Mesendoderm (in vitro differentiated cells): ENCODE data around the gene AHI1. TPM values are rescaled to one million over a fixed set of nuclear protein-coding genes. Genes with fewer than 3 reads are reported as not detected.

Experiments
- DNase-seq: peaks from one replicate; pipeline ENCODE4 v3.0.0; 2013
- H2AK5ac ChIP-seq: 2 replicates; pipeline ENCODE4 v1.6.1; 2013; ENCODE audit warnings: low read length, inconsistent platforms
- H2BK120ac ChIP-seq: 2 replicates; pipeline ENCODE4 v1.6.1; 2013; ENCODE audit warnings: low read depth, mild to moderate bottlenecking, low read length, moderate library complexity, mixed read lengths
- H2BK15ac ChIP-seq: replicated peaks from 2 replicates; pipeline ENCODE4 v1.6.1; 2013; ENCODE audit warnings: low read depth, mild to moderate bottlenecking, moderate library complexity
- H2BK5ac ChIP-seq: 2 replicates; pipeline ENCODE4 v1.6.1; 2013; ENCODE audit warnings: low read length, inconsistent platforms
- H3K18ac ChIP-seq: 2 replicates; pipeline ENCODE4 v1.6.1; 2013; ENCODE audit warnings: mild to moderate bottlenecking, low read length, mixed read lengths
- H3K23ac ChIP-seq: one replicate; pipeline ENCODE4 v1.6.1; 2013; ENCODE audit warnings: low read length
- H3K27ac ChIP-seq: 2 replicates; pipeline ENCODE4 v1.5.1; 2013; ENCODE audit warnings: low read depth, mild to moderate bottlenecking, inconsistent platforms, low read length, moderate library complexity
- H3K27me3 ChIP-seq: 2 replicates; pipeline ENCODE4 v1.6.1; 2013; ENCODE audit warnings: low read length, control low read depth, mild to moderate bottlenecking, inconsistent platforms; ENCODE audit not compliant: insufficient read depth, poor library complexity
- H3K36me3 ChIP-seq: 2 replicates; pipeline ENCODE4 v1.6.1; 2013; ENCODE audit warnings: low read length, inconsistent platforms; ENCODE audit not compliant: control insufficient read depth, insufficient read depth
- H3K4ac ChIP-seq: one replicate; pipeline ENCODE4 v1.6.1; 2013; ENCODE audit warnings: low read depth, mild to moderate bottlenecking, low read length, moderate library complexity
- H3K4me1 ChIP-seq: 2 replicates; pipeline ENCODE4 v1.6.1; 2013; ENCODE audit warnings: low read depth, low read length, inconsistent platforms; ENCODE audit not compliant: control insufficient read depth
- H3K4me2 ChIP-seq: 2 replicates; pipeline ENCODE4 v1.6.1; 2013; ENCODE audit warnings: low read length
- H3K4me3 ChIP-seq: 2 replicates; pipeline ENCODE4 v1.5.1; 2013; ENCODE audit warnings: mild to moderate bottlenecking, low read length
- H3K56ac ChIP-seq: one replicate; pipeline ENCODE4 v1.6.1; 2013; ENCODE audit warnings: low read length
- H3K79me1 ChIP-seq: 2 replicates; pipeline ENCODE4 v1.6.1; 2013; ENCODE audit warnings: low read length, inconsistent platforms
- H3K79me2 ChIP-seq: 2 replicates; pipeline ENCODE4 v1.6.1; 2013; ENCODE audit warnings: mild to moderate bottlenecking, low read length; ENCODE audit not compliant: control insufficient read depth, insufficient read depth
- H3K9ac ChIP-seq: 2 replicates; pipeline ENCODE4 v1.6.1; 2013; ENCODE audit warnings: low read length, inconsistent platforms
- H4K5ac ChIP-seq: one replicate; pipeline ENCODE4 v1.6.1; 2013; ENCODE audit warnings: low read length
- H4K8ac ChIP-seq: one replicate; pipeline ENCODE4 v1.6.1; 2013; ENCODE audit warnings: low read depth, mild to moderate bottlenecking, control low read depth, low read length, moderate library complexity
- WGBS: extraction: QIAGEN DNeasy Blood & Tissue Kit; methylation state at CpG from one replicate; pipeline ENCODE4 v1.1.7; 2013; ENCODE audit warnings: low lambda C conversion rate, missing lambda C conversion rate; ENCODE audit not compliant: insufficient coverage; ENCODE audit errors: extremely low coverage; 5-methylcytosine and 5-hydroxymethylcytosine counted together
- polyA plus RNA-seq, 2 experiments: library from polyadenylated mRNA; stranded (reverse); fragments of 200-250 nt; gene quantifications; one replicate each; pipeline ENCODE4 v1.2.3, GENCODE V29; 2013

Gene AHI1
- 14.9 TPM for polyA plus RNA-seq (2013, experiment 1 of 2)
- 13.0 TPM for polyA plus RNA-seq (2013, experiment 2 of 2)

GRCh38 chr6:135497412-135498184 lies at the start of gene AHI1:
TSS of gene AHI1 (minus strand) at chr6:135497740. CDS start at chr6:135492237, 5,503 bp downstream.
- Histone ChIP-seq H3K27me3 (no peaks in the 10 kb centered on the region), H2BK120ac (no peak within 1 kb of the TSS), H3K4me3 (peak within 1 kb of the TSS; percentile 80), H3K79me2 (peaks cover 1% of the 10 kb centered on the region), H3K56ac (peak within 1 kb of the TSS; percentile 96), H2BK5ac (no peak within 1 kb of the TSS), H3K18ac (peak within 1 kb of the TSS; percentile 46), H4K5ac (no peak within 1 kb of the TSS), H4K8ac (peak within 1 kb of the TSS; percentile 84), H3K4me2 (peak within 1 kb of the TSS; percentile 41), H3K9ac (peak within 1 kb of the TSS; percentile 80), H3K27ac (peak within 1 kb of the TSS; percentile 84), H3K79me1 (no peaks in the 10 kb centered on the region), H3K4ac (peak within 1 kb of the TSS; percentile 65), H3K4me1 (no peaks in the 10 kb centered on the region), H2BK15ac (peak within 1 kb of the TSS; percentile 100), H3K23ac (no peak within 1 kb of the TSS), H3K36me3 (no peaks in the 10 kb centered on the region), H2AK5ac (no peak within 1 kb of the TSS)
- no CpG with 5 or more reads among the region's 85 CpGs for WGBS
- peak; percentile 96 for DNase-seq

GRCh38 chr6:135546680-135547418 lies 49.3 kb upstream of the AHI1 start:
- Histone ChIP-seq H3K79me2 (no peaks in the 10 kb centered on the region), H2BK120ac (no peak overlapping the region), H3K4ac (no peak overlapping the region), H3K9ac (no peak overlapping the region), H2AK5ac (no peak overlapping the region), H3K56ac (no peak overlapping the region), H3K79me1 (no peaks in the 10 kb centered on the region), H3K4me1 (no peaks in the 10 kb centered on the region), H3K18ac (no peak overlapping the region), H4K5ac (no peak overlapping the region), H3K4me3 (no peak overlapping the region), H2BK5ac (no peak overlapping the region), H3K4me2 (no peak overlapping the region), H3K36me3 (no peaks in the 10 kb centered on the region), H3K27me3 (no peaks in the 10 kb centered on the region), H4K8ac (no peak overlapping the region), H2BK15ac (no peak overlapping the region), H3K27ac (no peak overlapping the region), H3K23ac (no peak overlapping the region)
- no CpG with 5 or more reads among the region's 9 CpGs for WGBS
- DNase-seq: no peak

- Histone ChIP-seq H3K79me1 (no peaks in the 10 kb centered on the region), H3K23ac (no peak overlapping the region), H3K36me3 (no peaks in the 10 kb centered on the region), H3K4me1 (no peaks in the 10 kb centered on the region), H3K79me2 (no peaks in the 10 kb centered on the region), H4K8ac (no peak overlapping the region), H3K9ac (no peak overlapping the region), H3K4ac (no peak overlapping the region), H2BK15ac (no peak overlapping the region), H4K5ac (no peak overlapping the region), H3K18ac (no peak overlapping the region), H3K4me3 (no peak overlapping the region), H3K4me2 (no peak overlapping the region), H2BK120ac (no peak overlapping the region), H3K27me3 (no peaks in the 10 kb centered on the region), H3K27ac (no peak overlapping the region), H2AK5ac (no peak overlapping the region), H2BK5ac (no peak overlapping the region), H3K56ac (no peak overlapping the region)
- no CpG with 5 or more reads among the region's 2 CpGs for WGBS
- DNase-seq: no peak
Measured at GRCh38 chr6:135546206-135546605, 48.7 kb upstream of the AHI1 start.

GRCh38 chr6:135540207-135540840 lies 42.8 kb upstream of the AHI1 start:
- H3K79me1 ChIP-seq: no peaks in the 10 kb centered on the region
- no peak overlapping the region for H3K4me3 ChIP-seq
- H3K9ac ChIP-seq: no peak overlapping the region
- no peak overlapping the region for H2BK120ac ChIP-seq
- no peak overlapping the region for H4K8ac ChIP-seq
- H3K36me3 ChIP-seq: no peaks in the 10 kb centered on the region
- H3K23ac ChIP-seq: no peak overlapping the region
- H3K79me2 ChIP-seq: no peaks in the 10 kb centered on the region
- peak; percentile 19 for DNase-seq
- H3K4me1 ChIP-seq: peaks cover 3% of the 10 kb centered on the region
- no peak overlapping the region for H2BK5ac ChIP-seq
- H4K5ac ChIP-seq: no peak overlapping the region
- no peak overlapping the region for H2AK5ac ChIP-seq
- no peak overlapping the region for H3K27ac ChIP-seq
- no peak overlapping the region for H2BK15ac ChIP-seq
- H3K18ac ChIP-seq: no peak overlapping the region
- H3K27me3 ChIP-seq: no peaks in the 10 kb centered on the region
- no peak overlapping the region for H3K4ac ChIP-seq
- H3K4me2 ChIP-seq: no peak overlapping the region
- WGBS: no CpG with 5 or more reads among the region's 2 CpGs
- H3K56ac ChIP-seq: no peak overlapping the region

GRCh38 chr6:135537741-135538301 lies 40.3 kb upstream of the AHI1 start:
- no peak overlapping the region for H3K23ac ChIP-seq
- no peak overlapping the region for H2BK15ac ChIP-seq
- H3K4me2 ChIP-seq: no peak overlapping the region
- H3K9ac ChIP-seq: no peak overlapping the region
- H2BK120ac ChIP-seq: no peak overlapping the region
- no peak overlapping the region for H3K56ac ChIP-seq
- peak overlapping the region; percentile 6 for H2BK5ac ChIP-seq
- H3K27ac ChIP-seq: no peak overlapping the region
- no peak overlapping the region for H3K4ac ChIP-seq
- no peaks in the 10 kb centered on the region for H3K79me1 ChIP-seq
- peaks cover 3% of the 10 kb centered on the region for H3K4me1 ChIP-seq
- H4K8ac ChIP-seq: no peak overlapping the region
- no peak overlapping the region for H3K4me3 ChIP-seq
- no CpG with 5 or more reads among the region's 2 CpGs for WGBS
- H3K27me3 ChIP-seq: no peaks in the 10 kb centered on the region
- no peaks in the 10 kb centered on the region for H3K36me3 ChIP-seq
- no peaks in the 10 kb centered on the region for H3K79me2 ChIP-seq
- H2AK5ac ChIP-seq: no peak overlapping the region
- peak; percentile 95 for DNase-seq
- H3K18ac ChIP-seq: peak overlapping the region; percentile 55
- H4K5ac ChIP-seq: no peak overlapping the region
